Hepatocyte (in vitro differentiated cells): Measurements from ENCODE around the gene RPS4Y1.

Source experiments
- CTCF ChIP-seq: fragments of 200-600 bp; sonication (generic); IDR thresholded peaks from 2 replicates; pipeline ENCODE4 v1.5.1; 2016; ENCODE audit warnings: antibody characterized with exemption, mild to moderate bottlenecking; ENCODE audit not compliant: poor library complexity
- EZH2 ChIP-seq: fragments of 200-600 bp; sonication (generic); IDR thresholded peaks from 2 replicates; pipeline ENCODE4 v1.6.1; 2016; ENCODE audit warnings: antibody characterized with exemption, mild to moderate bottlenecking, borderline replicate concordance
- EZH2phosphoT487 ChIP-seq: fragments of 200-600 bp; sonication (generic); IDR thresholded peaks from one replicate; pipeline ENCODE4 v1.6.1; 2018; ENCODE audit warnings: antibody characterized with exemption, mild to moderate bottlenecking, low read depth, moderate library complexity; ENCODE audit not compliant: unreplicated experiment, severe bottlenecking

- TF ChIP-seq EZH2phosphoT487: no peak
- TF ChIP-seq CTCF: no peak
- no peak for TF ChIP-seq EZH2
These were observed at the start of gene RPS4Y1 for GRCh38 chrY:2841471-2841893.
